Left hindlimb (tissue), 1 donor: ENCODE measurements around the gene RGS7.
"Not testable (repeated sequence)": the region's sequence is repeated elsewhere in the genome, so short reads cannot be mapped to it uniquely, and the experiment has no call there.

Experiments used
- DNase-seq: peaks from one replicate; pipeline ENCODE4 v3.0.0-alpha.2; 2018

RGS7 gene

DNA sequence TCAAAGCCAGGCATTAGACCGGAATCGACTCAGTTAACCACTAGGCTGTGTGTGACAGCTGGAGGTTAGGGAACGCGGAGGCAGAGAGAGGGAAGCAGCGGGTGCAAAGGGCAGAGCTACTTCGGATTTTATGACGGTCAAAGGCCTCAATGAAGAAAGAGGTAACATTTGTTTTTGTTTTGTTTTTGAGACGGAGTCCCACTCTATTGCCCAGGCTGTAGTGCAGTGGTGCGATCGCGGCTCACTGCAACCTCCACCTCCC is 468.3 kb downstream of the RGS7 start:
- DNase-seq: no peak

DNA sequence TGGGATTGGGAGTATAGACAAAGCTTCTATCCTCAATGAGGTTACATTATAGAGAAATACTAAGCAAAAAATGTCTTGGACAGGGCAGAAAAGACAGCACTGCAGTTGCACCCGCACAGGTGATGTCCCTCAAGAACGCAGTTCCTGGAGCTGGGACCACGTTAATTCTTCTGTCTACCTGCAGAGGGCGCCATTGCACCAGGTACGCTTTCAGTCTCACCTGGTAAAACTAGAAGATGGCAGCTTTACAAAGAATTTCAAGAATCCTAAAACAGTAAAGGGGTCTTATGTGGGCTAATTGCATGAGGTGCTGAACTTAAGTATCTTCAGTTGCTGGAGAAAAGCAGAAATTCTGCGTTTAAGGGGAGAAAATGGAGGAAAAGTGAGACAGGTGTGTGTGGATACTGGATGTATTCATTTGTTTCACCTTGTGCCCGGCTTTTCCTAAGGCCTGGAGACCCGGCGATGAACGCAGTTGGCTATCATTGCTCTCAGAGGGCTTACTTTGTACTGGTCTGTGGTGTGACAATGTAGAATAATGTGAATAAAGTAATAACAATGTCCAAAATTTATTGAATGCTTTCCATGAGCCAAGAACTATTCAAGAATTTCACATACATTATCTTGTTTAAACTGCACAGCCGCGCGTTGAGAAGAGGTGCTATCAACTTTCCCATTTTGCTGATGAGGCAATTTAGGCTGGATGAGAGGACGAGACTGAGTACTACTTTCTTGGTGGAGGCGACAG is 468.8 kb downstream of the RGS7 start:
- no peak for DNase-seq

DNA sequence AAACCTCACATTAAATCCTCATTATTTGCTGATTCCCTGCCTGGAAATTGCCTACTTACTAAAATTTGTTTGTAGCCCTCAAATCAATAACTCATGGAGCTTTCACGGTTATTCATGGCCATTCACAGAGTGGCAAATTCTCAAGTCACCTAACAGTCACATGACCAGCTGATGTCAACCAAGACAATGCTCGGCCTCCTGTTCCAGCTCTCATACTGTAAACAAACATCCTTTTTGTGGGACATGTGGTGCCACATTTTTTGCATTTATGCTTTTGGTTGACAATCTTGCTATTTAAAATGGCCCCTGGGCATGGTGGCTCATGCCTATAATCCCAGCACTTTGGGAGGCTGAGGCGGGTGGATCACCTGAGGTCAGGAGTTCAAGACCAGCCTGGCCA is 473.5 kb downstream of the RGS7 start:
- no peak for DNase-seq

DNA sequence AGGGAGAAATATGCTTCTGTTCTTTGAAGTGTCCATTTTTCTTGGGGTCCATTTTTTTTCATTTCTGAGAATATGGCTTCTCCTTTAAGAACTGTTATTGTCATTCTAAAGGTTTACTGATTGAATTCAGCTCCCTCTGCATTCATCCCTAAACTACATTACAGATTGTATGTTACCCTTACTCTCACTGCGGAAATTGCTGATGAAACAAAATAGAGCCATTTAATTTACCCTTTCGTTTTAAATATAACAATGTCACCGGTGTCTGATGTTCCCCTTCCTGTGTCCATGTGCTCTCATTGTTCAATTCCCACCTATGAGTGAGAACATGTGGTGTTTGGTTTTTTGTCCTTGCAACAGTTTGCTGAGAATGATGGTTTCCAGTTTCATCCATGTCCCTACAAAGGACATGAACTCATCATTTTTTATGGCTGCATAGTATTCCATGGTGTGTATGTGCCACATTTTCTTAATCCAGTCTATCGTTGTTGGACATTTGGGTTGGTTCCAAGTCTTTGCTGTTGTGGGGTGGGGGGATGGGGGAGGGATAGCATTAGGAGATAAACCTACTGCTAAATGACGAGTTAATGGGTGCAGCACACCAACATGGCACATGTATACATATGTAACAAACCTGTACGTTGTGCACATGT is 474.2 kb downstream of the RGS7 start:
- not testable (repeated sequence) for DNase-seq

- no peak for DNase-seq
Observed at GRCh38 chr1:240878631-240879030, 478.4 kb downstream of the RGS7 start.

DNA sequence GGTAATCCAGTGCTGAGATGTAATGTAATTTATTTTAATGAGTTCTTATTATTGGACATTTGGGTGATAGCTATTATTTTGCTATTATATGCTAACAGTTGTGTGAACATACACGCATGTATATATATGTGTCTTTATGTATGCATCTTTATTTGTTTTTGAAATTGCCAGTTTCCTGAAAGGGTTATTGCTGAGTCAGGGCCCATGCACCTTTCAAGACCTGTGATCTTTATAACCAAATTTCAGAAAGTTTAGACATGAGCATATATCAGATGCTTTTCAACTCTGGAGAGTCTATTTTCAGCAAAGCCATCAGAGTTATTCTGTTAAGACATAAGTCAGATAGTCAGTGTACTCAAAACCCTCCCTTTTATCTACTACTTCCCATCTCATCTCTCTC is 479.4 kb downstream of the RGS7 start:
- DNase-seq: no peak

- DNase-seq: no peak
Observed at GRCh38 chr1:240876071-240876470, 480.9 kb downstream of the RGS7 start.

DNA sequence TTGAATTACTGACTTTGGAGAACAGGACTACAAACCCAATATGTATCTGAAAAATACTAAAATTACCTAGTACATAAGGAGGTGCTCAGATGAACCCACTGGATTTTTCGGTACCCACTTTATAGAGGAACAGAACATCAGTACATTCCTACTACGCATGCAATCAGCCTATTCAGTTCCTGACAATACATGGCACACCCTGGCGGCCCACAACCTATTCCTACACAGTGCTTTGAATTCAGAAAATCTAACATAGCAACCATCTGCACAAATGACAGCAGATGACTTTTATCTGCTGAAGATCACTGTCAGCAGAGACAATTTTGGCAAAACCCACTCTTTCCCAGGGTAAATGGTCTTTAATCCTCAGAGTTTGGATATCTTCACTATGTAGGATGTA is 487.9 kb downstream of the RGS7 start:
- DNase-seq: no peak

DNA sequence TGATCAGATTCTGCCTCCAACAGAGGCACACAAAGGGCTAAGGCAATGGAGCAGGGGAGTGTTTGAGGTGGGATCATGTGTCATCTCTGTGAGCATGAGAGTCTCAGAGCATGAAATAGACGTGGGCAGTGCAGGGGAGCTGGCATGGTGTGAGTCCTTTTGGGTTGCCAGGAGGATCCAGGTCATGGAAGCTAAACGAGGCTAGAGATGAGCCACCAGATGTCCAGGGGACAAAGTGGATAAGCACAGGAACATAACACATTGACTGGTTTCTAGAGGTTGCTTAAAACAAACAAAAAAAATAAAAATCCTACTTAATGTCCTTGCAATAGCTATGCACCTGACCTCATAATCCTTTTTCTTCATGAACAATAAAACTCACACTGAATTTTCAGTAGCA is 490.3 kb downstream of the RGS7 start:
- DNase-seq: no peak

GRCh38 chr1:240860023-240860422 is 497.0 kb downstream of the RGS7 start:
- DNase-seq: no peak

- no peak for DNase-seq
Observed at GRCh38 chr1:240854367-240854766, 502.6 kb downstream of the RGS7 start.

DNA sequence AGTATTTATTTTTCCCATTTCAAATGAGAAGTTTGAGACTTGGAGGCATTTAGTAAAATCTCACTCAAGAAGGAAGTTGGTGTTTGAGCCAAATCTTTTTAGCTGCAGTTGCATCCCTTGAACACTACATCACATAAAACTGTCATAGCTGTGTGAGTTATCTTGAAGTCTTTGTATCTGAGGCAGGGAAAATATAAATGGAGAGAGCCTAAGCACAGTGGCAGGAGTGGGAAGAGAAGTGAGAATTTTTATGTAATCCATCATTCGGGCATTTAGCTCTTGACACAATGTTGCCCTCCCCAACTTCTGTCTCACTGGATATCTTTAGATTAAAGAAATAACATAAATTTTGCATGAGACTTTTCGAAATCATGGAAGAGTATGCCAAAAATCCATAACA is 509.7 kb downstream of the RGS7 start:
- DNase-seq: no peak

- DNase-seq: no peak
Observed at GRCh38 chr1:240844486-240844885, 512.5 kb downstream of the RGS7 start.

DNA sequence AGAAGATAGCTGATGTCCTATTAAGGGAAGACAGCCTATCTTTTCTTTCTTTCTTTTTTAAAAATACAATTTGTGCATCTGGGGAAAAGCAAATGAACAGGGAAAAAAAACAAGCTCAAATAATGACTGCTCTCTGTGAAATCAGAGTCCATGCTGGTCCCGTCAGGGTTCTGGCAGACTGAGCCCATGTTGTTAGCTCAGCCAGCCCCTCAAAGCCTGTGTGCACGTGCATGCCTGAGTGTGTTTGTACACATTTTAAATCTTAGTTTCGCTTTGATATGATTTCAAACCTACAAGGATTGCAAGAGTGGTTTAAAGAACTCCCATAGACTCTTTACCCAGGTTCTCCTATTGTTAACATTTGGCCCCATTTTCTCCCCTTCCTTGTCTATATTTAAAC is 513.2 kb downstream of the RGS7 start:
- no peak for DNase-seq

- DNase-seq: no peak
Observed at GRCh38 chr1:240836271-240836670, 520.7 kb downstream of the RGS7 start.

DNA sequence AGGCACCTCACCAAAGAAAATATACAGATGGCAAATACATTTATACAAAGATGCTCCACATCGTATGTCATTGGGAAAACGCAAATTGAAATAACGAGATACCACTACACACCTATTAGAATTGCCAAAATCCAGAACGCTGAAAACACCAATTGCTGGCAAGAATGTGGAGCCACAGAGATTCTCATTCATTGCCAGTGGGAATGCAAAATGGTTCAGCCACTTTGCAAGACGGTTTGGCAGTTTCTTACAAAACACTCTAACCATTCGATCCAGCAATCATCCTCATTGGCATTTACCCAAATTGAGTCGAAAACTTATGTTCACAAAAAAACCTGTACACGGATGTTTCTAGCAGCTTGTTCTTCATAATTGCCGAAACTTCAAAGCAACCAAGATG is 521.7 kb downstream of the RGS7 start:
- no peak for DNase-seq

- DNase-seq: no peak
Observed at GRCh38 chr1:240833075-240833474, 523.9 kb downstream of the RGS7 start.

GRCh38 chr1:240831922-240832321 is 525.1 kb downstream of the RGS7 start:
- DNase-seq: no peak

DNA sequence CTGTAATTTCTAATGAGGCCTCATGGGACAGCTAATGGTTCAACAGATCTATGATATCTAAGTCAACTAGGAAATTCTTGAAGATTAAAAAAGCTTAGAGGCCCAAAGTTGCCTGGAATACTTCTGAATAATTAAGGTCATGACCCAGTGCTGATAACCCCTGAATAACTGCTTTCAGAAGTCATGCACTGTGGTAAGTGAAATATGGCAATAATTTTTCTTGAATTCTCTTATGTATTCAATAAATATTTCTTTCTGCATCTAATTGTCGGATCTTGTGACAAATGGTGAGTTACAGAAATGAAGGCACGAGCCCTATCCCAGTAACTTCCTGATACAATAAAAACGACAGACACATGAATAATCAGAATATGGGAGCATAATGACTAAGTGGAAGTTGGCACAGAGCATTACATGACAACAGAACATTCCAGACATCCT is 525.8 kb downstream of the RGS7 start:
- DNase-seq: no peak

DNA sequence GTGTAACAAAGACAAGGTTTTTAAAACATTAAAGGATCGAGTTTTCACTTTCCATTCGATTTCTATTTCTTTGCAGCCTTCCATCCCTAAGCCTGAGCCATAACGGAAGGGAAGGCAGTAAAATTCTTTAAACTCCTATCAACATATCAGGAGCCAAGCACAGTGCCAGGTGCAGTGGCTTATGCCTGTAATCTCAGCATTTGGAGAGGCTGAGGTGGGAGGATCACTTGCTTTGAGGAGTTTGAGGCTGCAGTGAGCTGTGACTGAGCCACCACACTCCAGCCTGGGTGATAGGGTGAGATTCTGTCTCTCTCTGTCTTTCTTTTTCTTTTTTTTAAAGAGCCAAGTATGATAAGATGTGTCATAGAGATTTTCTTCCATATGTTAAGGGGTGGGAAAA is 527.5 kb downstream of the RGS7 start:
- no peak for DNase-seq

- DNase-seq: no peak
Observed at GRCh38 chr1:240827786-240828185, 529.2 kb downstream of the RGS7 start.

DNA sequence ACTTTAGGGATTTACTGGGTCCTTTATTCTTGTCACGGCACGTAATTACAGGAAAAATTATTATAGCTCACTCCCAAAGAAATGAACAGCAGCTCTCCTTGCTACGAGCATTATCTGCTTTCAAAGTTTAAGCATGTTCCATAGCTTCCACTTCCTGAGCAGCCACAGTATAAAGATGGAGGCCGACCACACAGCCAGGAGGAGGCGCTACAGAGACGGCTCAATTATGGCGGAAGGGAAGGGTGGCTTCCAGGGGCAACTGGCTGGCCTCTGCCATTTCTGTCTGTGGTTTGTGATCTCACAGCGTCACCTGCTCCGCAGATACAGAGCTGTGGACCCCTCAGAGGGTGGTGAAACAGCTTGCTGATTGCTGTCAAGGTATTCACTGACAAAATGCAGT is 532.8 kb downstream of the RGS7 start:
- DNase-seq: no peak

DNA sequence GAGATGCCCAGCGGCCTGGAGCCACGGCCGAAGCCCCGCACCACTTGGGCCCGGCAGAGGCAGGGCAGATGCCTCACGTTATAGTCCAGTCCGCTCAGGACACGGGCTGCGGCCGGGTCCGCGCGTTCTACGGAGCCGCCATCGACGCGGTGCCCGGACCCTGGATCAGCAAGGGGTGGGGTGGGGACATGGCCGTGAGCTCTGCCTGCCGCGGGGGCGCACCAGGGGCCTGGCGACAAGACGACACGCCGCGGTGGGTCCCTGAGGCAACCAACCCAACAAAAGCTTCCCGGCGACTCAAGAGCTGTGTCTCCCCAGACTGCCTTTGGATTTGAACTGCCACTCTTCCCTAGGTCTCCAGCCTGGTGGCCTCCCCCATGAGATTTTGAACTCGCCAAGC is 533.6 kb downstream of the RGS7 start:
- no peak for DNase-seq

- no peak for DNase-seq
Observed at GRCh38 chr1:240821925-240822324, 535.1 kb downstream of the RGS7 start.

- DNase-seq: no peak
Observed at GRCh38 chr1:240820816-240821215, 536.2 kb downstream of the RGS7 start.
